ENCODE data around the gene PRKRIP1.

GRCh38 chr7:102425639-102426267, 29.6 kb downstream of the PRKRIP1 start:
- TF ChIP-seq CTCF (IDR thresholded peaks at IDR 0.05; ENCODE audit: low read length): no peak
- TF ChIP-seq EZH2 (IDR thresholded peaks at IDR 0.05; ENCODE audit: borderline replicate concordance, low read length): no peak
